NCI-H524 treated with DMSO at 0.1 percent for 48 hours (cell line): ENCODE results near the gene KRCC1.
"Not testable (repeated sequence)": the region's sequence is repeated elsewhere in the genome, so short reads cannot be mapped to it uniquely, and the experiment has no call there.

ENCODE experiments used
- DNase-seq: peaks from one replicate; lab custom pipeline; 2025; lab: John Stamatoyannopoulos, UW

Gene KRCC1

DNA sequence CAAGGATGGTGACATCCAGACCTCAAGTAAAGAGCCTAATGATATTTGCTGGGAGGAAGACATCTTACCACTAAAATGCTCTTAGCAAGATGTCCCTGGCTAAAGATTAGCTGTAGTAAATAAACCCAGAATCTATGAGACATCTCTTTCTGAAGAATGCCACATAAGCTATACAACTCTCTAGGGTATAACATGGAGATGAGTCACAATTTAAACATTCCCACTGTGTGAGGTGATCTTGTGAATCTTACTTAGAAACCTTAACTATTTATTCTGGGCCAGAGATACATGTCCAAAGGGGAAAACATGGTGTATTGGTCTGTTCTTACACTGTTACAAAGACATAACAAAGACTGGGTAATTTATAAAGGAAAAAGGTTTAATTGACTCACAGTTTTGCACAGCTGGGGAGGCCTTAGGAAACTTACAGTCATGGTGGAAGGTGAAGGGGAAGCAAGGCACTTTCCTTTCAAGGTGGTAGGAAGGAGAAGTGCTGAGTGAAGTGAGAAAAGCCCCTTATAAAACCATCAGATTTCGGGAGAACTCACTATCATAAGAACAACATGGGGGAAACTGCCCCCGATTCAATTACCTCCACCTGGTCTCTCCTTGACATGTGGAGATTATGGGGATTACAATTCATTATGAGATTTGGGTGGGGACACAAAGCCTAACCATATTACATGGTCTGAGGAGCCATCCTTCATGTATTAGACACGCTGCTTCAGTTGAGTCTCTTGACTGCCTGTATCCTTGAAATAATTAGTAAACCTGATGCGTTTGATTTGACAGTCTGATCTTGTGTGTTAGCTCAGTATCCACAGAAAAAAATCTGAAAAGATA lies 17.1 kb downstream of the KRCC1 start:
- DNase-seq, result no peak

DNA sequence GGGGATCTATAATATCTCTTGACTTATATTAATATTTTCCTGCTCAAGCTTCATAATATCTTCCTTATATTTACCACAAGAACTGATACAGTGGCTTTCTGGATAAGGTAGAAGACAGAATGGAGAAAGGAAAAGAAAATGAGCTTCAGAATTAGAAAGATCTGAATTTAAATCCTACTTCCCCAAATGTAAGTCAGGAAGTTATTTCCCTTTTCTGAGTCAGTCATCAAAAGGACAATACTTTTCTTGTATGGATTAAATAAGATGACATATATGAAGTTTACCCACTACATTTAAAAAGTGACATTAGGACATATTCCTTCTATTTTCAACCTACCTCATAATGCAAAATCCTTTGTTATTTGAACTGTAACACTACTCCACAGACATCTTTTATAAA lies 19.0 kb downstream of the KRCC1 start:
- no peak for DNase-seq

DNA sequence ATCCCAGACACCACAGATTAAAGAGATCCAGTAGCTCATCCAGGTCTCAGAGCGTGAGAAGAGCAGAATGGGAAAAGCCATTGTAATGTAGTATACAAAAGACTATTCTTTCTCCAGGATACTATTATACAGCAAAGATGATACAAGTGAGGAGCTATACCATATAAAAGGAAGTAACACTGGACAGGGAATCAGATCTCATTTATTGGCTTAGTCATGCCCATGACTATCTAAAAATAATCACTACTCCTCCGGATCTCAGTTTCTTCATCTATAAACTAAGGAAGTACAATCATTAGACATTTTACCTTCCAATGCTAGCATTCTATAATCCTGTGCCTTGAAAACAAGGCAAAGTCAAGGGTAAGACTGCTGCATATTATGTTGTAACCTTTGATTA lies 19.4 kb downstream of the KRCC1 start:
- DNase-seq, result no peak

DNA sequence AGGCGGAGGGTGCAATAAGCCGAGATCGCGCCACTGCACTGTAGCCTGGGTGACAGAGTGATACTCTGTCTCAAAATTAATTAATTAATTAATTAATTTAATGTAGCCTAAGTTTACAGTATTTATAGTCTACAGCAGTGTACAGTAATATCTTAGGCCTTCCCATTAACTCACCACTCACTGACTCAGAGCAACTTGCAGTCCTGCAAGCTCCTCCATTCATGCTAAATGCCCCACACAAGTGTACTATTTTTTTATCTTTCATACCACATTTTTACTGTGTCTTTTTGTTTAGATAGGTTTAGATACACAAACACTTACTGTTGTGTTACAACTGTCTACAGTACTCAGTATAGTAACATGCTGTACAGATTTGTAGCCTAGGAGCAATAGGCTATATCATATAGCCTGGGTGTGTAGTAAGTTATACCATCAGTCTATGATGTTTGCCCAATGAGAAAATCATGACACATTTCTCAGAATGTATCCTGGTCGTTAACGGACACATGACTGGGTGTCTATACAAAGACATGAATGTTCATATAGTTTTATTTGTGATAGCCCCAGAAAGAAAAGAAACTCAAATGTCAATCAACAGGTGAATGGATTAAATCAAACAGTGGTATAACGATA lies 23.4 kb downstream of the KRCC1 start:
- DNase-seq, result no peak

DNA sequence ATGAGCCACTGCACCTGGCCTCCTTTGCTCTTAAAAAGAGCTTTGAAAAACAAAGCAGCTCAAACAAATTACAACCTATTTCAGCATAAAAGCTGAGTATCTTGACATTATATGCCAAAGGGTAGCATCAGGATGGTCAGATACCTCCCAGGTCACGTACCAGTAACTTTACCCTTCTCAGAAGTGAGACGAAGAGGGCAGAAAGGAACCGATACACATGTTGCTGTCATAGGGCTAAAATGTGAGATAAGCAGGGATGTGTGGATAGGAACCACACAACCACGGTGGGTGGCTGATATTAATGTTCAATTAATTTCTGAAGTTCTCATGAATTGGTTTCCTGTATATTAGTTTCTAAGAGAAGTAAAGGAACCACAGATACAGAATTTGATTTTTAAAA lies 26.7 kb downstream of the KRCC1 start:
- DNase-seq, result no peak

DNA sequence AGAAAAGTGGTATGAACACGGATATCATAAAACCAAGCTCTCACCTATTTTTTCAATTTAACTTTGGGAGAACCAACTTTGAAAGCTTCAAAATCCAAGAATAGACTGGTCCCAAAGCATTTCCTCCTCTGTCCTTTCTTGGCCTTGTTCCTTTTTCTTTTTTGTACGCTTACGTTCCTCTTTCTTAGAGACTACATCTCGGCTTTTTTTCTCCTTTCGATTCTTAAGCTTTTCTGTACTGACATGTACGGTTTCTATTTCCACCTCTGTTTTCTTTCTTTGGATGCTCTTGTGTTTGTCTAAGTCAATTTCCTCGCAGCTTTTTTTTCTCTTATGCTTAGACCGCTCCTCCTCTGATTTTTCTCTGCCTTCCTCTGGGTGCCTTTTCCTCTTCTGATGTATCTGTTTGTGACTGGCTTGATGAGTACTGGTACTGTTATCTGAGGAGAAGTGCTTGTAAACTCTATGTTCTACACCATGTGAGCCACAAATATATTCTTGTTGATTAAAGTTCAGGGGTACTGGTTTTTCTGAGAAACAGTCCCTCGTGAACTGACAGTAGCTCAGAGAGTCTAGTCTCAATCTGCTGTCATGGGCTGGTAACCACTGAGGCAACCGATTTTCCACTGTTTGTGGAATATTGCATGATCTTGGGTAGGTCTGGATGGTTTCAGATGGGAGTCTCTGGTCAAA lies 27.7 kb downstream of the KRCC1 start:
- DNase-seq, result no peak

DNA sequence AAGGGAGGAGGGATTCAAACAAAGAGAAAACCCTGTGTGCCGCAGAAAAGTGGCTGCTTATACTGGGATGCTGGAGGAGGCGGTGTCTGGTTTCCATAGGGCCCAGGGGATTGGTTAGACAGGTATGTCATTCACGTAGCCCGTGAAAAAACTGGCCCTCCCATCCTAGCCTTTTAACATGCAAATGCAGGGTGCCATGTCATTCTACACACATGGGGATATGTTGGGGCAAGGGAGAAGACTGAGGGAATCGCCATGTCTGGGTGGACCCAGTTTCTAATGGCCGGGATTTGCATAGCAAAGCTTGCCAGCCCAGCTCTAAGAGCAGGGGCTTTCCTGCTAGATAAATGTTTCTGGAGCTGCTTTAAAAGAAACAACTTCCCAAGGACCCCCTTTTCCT lies 31.1 kb downstream of the KRCC1 start:
- DNase-seq, result no peak

DNA sequence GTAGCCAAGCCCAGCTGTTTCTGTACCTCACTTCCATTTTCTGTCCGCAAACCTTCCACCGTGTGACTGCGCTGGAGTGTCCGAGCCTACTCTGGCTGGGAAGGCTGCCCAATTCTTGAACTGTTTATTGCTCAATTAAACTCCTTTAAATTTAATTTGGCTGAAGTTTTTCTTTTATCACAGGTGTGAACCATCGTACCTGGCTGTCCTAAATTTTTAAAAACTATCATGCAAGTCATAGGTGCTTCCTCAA lies 33.0 kb downstream of the KRCC1 start:
- no peak for DNase-seq

DNA sequence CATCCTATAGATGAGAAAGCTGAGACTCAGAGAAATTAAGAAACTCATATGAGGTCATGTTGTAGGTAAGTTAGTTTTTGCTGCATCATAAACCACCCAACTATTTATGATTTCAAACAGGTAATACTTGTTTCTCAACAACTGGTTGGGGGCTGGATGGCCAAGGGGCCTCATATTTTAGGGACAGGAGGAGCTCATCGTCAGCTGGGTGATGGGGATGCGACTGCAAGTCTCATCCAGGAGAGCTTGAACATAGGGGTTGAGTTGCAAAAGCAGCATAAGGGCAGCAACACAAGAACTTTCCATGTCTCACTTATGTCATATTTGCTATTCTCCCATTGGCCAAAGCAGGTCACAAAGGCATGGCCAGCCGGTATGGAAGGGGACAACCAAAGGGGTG lies 35.6 kb downstream of the KRCC1 start:
- DNase-seq, result no peak

DNA sequence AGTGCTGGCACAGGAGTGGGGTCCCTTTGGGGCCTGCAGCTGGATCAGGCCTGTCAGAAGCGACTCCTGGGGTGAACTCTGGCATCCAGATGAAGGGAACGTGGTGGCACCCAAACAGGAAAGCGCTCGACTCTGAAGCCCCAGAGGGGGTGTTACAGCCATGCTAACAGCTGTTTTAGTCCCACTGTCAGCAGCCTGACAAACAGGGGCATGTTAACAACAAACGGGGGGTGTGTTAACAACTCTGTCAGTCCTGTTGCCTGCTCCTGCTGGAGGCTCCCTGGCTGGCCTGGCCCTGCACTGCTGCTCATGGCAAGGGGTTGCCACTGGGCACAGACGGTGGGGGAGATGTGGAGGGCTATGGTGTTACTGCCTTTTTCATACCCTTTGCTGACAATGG lies 36.7 kb downstream of the KRCC1 start:
- DNase-seq, result no peak

DNA sequence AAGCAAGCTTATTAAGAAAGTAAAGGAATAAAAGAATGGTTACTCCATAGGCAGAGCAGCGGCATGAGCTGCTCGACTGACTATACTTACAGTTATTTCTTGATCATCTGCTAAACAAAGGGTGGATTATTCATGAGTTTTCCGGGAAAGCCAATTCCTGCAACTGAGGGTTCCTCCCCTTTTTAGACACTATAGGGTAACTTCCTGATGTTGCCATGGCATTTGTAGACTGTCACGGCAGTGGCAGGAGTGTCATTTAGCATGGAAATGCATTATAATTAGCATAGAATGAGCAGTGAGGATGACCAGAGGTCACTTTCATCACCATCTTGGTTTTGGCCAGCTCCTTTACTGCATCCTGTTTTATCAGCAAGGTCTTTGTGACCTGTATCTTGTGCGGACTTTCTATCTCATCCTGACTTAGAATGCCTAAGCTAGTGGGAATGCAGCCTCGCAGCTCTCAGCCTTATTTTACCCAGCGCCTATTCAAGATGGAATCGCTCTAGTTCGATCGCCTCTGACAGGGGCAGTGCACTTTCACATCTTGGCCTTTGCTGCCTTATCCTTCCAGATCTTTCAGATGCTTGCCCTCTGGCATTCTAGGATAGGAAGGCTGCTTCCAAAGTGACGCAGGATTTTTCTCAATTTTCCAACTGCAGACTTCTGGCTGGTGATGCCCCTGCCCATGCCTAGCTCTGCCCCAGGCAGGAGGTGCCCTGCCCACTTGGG lies 37.3 kb downstream of the KRCC1 start:
- not testable (repeated sequence) for DNase-seq

DNA sequence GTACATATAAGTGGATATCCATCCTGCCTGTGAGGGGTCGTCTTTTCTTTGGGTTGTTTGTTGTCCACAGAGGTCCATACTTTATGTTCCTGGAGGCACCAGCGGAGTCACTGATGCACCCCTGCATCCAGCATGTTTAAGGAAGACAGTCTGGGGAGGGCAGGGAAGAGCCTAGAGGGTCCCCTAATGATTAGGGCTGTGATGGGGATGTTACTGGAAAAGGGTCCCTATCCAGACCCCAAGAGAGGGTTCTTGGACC lies 37.9 kb downstream of the KRCC1 start:
- DNase-seq, result not testable (repeated sequence)

DNA sequence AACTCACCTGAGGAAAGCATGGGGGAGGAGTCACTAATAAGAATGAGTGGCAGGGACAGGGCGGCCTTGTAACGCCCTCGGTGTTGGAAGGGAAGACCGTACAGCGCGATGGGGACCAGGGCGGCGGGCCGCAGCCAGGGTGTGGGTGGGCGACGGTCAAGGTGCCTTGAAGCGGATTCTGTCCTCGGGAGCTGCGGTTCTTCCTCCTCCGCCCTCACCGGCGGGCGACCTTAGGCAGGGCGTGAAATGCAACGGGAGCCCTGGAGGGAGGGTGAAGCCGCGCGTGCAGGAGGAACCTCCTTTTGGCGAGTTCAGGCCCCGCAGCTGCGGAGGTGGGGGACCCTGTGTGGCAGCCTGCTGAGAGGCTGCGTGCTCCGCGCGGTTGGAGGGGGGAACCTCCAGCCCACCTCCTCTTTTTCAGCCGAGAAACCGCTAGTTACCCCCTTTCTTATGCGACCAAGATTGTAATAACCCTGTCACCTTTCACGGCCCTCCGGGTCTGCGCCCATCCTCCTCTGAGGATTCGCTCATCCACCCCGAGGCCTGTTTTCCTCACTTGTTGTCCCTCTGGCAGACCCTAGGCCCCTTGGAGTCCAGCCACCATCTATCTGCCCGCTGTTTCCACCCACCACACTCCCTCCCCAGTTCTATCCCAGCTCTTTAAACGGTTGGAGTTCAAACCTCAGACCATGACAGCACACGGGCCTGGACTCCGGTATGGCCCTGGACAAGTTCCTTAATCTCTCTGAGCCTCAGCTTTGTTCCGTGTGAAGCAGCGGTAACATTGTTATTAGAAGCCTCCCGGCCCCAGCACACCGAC lies 38.4 kb downstream of the KRCC1 start:
- peak; percentile 30 for DNase-seq

DNA sequence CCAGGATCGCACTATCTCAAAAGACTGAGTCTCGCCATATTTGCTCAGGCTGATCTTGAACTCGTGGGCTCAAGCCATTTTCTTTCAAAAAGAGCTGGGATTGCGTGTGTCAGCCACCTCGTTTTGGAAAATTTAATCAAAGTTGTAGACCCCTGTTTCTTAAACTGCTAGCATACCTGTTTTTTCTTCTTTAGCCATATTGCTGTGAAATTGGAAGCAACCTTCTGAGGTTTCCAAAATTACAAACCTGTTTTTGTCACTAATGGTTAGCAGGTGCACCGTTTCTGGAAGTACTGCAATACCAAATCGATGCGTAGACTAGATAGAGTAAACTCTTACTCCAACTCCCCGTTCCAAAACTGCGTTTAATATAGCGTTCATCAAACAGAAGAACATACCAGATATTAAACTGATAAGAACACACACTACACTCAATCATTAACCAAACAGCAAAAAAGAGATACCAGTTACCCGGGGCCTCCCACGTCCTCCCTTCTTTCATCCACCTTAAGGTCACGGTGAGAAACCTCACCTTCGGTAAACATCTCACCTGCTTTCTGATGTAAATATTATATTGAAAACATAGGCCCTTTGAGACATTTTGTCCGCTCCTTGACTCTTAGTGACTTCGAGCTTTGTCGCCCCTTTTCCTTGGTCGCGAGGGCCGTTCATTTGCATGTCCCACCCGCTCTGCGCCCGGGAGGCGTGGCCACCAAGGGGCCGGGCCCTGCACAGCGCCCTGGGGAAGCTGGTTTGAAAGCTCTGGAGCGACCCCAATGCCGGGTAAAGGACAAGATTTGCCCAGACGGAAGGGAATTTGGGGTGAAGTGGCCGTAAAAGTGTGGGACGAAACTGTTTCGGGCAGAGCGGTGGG lies 39.3 kb downstream of the KRCC1 start, which contains the start of gene RNU2-63P:
RNU2-63P (minus strand) TSS at position 462 of the 874 bp plus-strand sequence.
- peak; percentile 64 for DNase-seq

DNA sequence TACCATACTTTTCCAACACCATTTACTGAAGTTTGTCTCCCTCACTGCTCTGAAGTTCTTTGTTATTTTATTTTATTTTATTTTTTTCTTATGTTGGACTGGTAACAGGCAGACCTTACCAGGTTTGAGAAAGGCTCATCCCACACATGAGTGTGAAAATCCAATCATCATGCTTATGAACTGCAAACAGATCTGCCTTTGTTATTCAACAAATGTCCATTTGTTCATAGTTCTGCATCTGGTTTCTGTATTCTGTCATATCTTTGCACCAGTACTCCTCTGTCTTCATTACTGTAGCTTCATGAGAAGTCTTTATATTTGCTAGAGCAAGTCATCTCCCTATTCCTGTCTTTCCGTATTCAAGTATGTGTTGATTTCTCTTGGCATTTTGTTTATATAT lies 44.6 kb downstream of the KRCC1 start:
- DNase-seq, result no peak

DNA sequence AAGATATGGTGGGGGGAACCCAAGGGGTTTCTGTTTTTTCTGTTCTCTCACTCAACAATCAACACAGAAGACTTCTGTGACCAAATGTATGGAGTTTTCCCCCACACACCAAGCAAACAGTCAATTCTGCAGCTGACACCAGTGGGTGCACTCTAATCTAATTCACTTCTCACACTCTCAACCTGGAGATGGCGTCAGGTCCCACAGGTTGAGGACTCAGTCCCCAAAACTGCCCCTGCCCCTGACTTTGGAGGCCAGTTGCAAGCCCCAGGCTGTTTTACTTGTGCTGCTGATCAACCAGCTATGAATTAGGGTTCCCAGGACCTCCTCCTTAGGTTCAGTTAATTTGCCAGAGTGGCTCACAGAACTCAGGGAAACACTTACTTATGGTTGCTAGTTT lies 45.4 kb downstream of the KRCC1 start:
- DNase-seq, result no peak

DNA sequence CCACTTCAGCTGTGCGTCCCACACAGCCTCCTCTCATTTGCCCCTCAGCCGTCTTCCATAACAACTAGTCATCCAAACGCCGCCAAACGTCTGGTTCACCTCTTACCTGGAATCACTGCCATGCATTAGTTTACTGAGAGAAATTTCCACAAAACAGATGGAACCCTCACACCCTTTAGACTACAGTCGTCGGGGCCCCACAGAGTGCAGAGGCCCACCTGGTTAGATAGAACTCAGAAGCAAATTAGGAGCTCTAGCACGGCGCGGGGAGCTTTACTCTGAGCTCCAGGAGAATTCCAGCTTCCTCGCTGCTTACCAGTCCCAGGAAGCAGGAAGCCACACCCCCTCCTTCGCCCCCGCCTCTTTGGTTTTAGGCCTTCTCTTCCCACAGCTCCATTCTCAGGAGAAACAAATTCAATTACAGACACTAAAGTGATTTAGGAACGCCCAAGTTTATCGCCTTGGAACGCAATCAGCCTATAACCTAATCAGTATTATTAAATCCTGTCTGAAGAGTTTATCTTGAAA lies 48.6 kb downstream of the KRCC1 start:
- DNase-seq, result no peak

DNA sequence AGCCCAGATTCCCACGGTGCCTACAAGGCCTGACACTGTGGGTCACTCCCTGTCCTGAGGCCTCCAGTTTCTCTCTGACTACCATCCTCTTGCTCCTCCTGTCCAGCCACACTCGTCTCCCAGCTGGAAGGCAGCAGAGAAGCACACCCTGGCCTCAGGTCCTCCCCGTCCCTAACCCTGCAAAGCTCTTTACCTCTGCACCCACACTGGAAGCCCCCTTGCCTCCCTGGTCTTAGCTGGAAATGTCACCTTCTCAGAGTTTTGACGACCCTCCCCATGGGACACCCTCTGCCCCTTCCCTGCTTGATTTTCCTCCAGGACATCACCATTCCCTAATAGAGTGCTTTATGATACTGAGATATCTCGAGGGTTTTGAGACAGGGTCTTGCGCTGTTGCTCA lies 49.8 kb downstream of the KRCC1 start:
- no peak for DNase-seq

DNA sequence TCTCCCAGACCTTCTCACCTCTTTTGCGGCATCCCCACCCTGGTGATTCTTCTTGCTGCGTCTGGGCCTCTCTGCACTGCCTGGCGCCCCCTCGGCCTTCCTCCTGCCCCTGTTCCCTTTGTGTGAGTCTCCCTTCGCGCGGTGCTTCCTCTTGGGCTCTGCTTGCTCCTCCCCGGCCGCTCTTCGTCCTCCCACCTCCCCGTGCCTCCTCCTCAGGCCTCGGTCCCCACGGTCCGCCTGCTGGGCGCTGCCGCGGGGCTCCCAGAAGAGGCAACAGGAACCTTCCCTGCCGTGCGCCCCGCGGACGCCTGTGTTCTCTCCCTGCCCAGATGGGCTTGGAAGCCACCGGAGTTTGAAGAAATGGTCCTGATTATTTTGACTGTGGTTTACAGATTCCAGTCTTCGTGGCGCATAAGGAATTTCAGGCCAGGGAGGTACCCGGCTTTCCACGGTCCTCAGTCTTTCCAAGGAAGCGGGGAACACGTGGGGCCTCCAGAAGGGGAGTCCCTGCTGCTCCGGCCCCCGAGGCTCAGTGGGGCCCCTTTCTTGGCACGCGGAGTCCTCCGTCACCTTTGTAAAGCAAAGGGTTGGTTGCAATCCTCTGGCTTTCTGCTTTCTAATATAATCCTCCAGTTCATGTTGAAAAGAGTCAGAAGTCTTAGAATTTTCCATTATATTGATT lies 52.4 kb downstream of the KRCC1 start:
- no peak for DNase-seq

DNA sequence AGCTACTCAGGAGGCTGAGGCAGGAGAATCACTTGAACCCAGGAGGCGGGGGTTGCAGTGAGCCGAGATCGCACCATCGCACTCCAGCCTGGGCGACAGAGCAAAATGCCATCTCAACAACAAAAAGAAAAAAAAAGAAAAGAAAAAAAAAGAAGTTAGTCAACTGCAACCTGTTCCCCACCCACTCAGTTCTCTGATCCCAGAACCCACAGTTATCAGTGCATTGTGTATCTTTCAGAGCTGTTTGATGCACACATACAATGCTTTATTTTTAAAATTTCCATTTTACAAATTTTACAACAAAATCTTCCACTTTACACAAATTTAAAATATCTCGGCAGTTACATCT lies 53.2 kb downstream of the KRCC1 start:
- DNase-seq, result no peak
